ENCODE results near the gene TIE1.

Gene TIE1

GRCh38 chr1:43293896-43294760, 6.7 kb upstream of the TIE1 start:
- DNase-seq (ENCODE audit: low read depth) = no peak

- no peak for DNase-seq (ENCODE audit: low read depth)
These were observed 6.0 kb upstream of the TIE1 start for GRCh38 chr1:43294761-43295160.

GRCh38 chr1:43296207-43296606, 4.6 kb upstream of the TIE1 start:
- DNase-seq (ENCODE audit: low read depth) = no peak

- DNase-seq (ENCODE audit: low read depth) = no peak
These were observed 2.7 kb upstream of the TIE1 start for GRCh38 chr1:43298055-43298454.

- no peak for DNase-seq (ENCODE audit: low read depth)
These were observed 1.7 kb upstream of the TIE1 start for GRCh38 chr1:43299101-43299500.

GRCh38 chr1:43302201-43302600, 1.4 kb downstream of the TIE1 start:
- DNase-seq (ENCODE audit: low read depth) = no peak

- no peak for DNase-seq (ENCODE audit: low read depth)
These were observed 2.1 kb downstream of the TIE1 start for GRCh38 chr1:43302721-43303470.

GRCh38 chr1:43303471-43304313, 2.9 kb downstream of the TIE1 start:
- no peak for DNase-seq (ENCODE audit: low read depth)

GRCh38 chr1:43304314-43304681, 3.5 kb downstream of the TIE1 start:
- no peak for DNase-seq (ENCODE audit: low read depth)

GRCh38 chr1:43304771-43305300, 4.1 kb downstream of the TIE1 start:
- no peak for DNase-seq (ENCODE audit: low read depth)

- no peak for DNase-seq (ENCODE audit: low read depth)
These were observed 4.7 kb downstream of the TIE1 start for GRCh38 chr1:43305461-43305860.

- no peak for DNase-seq (ENCODE audit: low read depth)
These were observed 5.3 kb downstream of the TIE1 start for GRCh38 chr1:43305926-43306687.

GRCh38 chr1:43306688-43307457, 6.1 kb downstream of the TIE1 start:
- no peak for DNase-seq (ENCODE audit: low read depth)

- no peak for DNase-seq (ENCODE audit: low read depth)
These were observed 6.8 kb downstream of the TIE1 start for GRCh38 chr1:43307458-43308158.

GRCh38 chr1:43308635-43309404, 8.0 kb downstream of the TIE1 start:
- no peak for DNase-seq (ENCODE audit: low read depth)

- no peak for DNase-seq (ENCODE audit: low read depth)
These were observed 8.7 kb downstream of the TIE1 start for GRCh38 chr1:43309405-43310025.

- no peak for DNase-seq (ENCODE audit: low read depth)
These were observed 10.7 kb downstream of the TIE1 start for GRCh38 chr1:43311521-43311920.

GRCh38 chr1:43312212-43312623, 11.4 kb downstream of the TIE1 start:
- DNase-seq (ENCODE audit: low read depth) = no peak

Data from stimulated activated CD8-positive, alpha-beta memory T cell treated with anti-CD3 and anti-CD28 coated beads, Interleukin-12 subunit alpha, Interleukin-12 subunit beta, amount 100 ng/mL, for 1 hour (primary cell).